ENCODE results near the gene CAPZB.

The CAPZB gene

DNA sequence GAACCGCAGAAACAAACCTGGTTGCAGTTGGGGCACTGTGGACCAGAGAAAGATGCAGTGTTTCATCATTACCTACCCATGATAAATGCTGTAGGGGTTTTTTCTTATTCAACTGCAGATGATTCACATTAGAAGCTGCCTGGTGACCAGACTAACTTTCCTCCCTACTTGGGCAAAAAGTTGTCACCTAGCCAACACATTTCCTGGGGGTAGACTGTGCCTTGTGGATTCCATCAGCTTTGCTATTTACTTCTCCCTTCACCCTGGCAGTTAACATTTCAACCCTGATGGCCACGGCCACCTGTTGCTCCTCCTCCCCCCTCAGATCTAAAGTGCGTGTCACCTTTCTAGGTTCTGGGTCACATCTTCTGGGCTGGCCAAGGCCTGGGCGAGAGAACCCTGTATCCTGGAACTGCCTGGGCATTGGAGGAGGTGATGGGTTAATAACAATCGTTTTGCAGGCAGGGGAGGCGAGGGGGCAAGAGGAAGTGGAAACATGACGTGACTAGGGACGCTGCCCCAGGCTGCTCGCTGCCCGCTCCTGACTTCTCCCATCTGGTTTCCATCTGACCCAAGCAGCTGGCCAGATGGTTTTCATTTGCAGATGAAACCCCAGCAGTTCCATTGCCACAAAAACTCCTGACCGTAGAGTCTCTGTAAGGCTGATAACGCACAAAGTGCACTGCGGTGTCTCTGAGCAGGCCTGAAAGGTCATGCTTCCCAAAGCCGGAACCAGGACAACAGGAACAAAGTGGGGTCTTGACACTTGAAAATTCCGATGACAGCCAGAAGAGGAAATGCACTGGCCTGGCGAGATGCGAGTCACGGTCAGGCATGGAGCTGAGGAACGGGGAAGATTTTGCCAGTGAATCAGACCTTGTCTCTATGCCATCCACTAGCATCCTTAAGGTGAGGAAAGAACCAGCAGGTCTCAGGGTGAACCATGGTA, 36.6 kb downstream of the CAPZB start:
- DNase-seq (ENCODE audit: low read depth): no peak

DNA sequence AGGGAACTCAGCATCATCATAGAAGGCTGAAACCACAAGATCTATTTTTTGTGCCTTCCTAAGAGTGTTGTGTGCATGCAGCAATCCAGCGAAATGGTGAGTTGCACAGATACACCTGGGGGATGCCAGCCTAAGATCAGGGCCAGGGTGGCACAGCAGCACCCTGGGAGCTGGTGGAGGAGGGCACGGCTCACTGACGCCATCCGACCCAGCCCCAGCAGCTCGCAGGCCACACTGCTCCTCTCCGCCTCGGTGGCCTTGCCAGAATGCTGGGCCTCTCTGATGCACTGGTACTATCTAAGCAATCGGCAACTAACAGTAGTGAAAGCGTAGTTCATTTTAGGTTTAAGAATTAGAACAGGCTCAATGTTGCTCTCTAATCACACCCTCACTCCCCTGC, 37.8 kb downstream of the CAPZB start:
- DNase-seq (ENCODE audit: low read depth): no peak

DNA sequence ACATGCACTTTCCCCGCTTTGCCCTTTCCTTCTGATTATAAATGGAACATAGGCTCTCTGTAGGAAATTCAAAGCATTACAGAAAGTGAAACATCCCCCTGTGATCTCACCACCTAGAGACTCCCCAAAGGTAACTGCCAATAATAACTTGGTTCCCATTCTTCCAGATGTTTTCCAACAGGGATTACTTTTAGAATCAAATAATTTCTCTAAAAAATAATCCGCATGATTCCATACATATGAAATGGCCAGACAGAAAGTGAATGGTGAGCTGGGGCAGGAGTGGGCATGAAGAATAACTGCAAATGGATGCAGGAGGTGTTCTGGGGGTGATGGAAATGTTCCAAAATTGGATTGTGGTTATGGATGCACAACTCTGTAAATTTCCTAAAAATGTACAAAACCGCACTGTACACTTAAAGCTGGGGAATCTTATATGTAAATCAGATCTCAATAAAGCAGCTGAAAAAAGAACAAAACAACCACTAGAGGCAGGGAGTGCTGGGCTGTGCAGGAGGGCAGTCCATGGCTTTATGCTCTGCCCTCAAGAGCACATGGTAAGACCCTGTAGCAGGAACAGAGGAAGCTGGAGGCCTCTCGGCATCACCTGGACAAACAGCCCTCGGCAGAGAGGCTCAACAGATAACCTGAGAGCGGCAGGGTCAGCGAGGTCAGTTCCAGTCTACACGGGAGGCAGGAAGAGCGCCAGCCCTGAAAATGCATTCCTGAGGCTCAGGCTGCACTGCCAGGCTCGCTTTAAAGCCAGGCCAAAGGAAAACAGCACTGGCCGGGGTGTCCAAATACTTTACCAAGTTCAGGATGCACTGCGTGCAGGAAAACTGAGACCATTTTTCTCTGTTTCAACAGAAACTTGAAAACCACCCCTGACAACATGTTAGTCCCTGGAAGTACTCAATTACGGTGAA, 39.7 kb downstream of the CAPZB start:
- DNase-seq (ENCODE audit: low read depth): no peak

DNA sequence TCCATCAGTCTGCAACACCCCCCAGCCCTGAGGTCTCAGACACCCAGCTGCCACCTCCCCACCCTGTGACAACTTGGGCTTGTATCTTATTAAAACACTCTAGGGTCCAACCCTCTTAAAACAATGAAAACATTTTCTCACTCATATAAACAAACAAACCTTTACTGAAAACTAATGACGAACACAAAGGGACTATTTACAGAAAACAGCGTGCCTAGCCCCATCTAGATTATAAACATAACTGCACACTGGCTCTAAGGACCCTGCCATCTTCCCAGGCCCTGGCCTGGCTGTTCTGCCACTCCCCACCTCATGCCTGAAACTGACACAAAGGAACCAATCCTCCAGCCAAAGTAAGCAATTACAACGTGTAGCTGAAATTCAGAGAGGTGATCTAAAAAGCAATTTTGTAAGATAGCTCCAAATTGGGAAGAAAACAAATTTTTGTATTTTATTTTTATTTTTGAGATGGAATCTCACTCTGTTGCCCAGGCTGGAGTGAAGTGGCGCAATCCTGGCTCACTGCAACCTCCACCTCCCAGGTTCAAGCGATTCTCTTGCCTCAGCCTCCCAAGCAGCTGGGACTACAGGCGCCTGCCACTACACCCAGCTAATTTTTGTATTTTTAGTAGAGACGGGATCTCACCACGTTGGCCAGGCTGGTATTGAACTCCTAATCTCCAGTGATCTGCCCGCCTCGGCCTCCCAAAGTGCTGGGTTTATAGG, 40.9 kb downstream of the CAPZB start:
- no peak for DNase-seq (ENCODE audit: low read depth)

DNA sequence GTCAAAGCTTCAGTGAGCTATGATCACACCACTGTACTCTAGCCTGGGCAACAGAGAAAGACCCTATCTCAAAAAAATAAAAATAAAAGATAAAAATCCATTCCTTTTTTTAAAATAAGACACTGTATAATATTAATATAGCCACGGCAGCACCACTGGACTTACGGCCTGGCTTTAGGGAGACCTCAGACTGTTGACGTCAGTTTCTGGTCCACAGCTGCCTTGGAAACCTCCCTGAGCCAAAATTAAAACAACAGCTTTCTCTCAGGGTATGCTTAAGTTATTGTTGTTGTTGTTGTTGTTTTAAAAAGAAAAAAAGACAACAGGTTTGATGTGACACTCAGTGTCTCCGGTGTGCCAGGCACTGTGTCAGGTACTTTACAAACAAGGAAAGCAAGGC, 42.0 kb downstream of the CAPZB start:
- no peak for DNase-seq (ENCODE audit: low read depth)

DNA sequence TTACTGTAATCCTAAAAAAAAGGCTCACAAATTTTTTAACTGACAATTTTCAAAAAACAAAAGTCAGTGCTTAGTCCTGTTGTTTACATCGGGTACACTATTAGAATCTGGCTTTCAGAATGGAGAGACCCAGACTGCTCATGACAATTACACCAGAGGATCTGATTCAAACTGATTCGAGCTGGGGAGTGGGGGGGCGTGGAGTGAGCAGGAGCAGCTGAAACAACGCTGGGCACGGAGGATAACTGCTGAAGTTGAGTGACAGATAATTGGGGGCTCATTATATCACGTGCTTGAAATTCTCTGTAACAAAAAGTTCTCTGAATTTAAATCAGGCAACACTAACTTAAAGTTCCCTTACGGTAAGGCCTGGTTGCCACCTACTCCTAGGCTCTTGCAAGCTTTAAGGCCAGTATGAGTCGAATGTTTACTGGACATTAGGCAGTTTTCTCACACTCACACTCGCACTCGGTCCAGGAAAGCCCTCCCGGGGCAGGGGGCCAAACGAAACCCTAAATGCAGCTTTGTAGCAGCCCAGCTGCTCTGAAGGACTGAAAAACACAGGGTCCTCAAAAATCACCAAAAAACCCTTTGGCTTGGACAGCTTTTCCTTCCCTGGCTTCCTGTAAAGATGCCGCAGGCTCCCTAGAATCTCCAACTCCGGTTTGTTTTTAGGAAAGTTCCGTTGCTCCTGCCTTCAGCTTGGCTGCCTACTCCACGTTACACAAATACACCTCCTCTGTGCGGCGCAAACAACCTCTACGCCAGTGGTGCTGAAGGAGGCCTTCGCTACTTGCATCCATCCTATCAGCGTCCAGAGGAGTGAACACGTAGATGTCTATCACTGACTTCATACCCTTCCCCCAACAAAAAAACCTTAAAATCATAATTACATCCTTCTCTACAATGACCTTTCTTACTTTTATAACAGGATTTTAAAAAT, 42.9 kb downstream of the CAPZB start:
- no peak for DNase-seq (ENCODE audit: low read depth)

DNA sequence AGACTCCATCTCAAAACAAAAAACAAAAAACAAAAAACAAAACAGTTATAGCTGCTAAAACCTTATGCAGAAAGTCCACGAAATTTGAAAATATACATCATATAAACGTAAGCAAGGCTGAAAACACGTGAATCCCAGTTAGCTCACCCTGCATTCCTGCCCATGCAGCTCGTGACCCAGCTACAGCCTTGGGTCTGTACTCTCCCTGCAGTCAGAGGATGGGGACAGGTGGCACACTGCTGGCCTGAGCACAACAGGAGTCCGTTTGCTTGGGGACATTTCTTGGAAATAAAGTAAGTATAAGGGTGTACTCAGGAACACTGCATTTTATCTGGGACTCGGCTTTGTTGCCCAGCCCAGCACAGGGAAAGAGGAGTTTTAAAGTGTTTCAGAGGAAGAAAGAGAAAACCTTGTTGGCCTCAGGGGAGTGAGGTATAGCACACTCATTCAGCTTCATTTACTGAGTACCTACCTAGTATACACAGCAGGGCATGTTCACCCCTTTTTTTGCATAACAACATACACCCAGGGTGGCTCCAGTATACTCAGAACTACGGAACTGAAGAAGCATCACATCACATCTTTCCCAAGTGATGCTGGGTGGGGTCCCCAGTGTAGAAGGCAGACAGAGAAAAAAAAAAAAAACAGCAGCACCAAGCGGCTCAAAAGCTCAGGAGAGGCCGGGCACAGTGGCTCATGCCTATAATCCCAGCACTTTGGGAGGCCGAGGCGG, 44.1 kb downstream of the CAPZB start:
- no peak for DNase-seq (ENCODE audit: low read depth)

DNA sequence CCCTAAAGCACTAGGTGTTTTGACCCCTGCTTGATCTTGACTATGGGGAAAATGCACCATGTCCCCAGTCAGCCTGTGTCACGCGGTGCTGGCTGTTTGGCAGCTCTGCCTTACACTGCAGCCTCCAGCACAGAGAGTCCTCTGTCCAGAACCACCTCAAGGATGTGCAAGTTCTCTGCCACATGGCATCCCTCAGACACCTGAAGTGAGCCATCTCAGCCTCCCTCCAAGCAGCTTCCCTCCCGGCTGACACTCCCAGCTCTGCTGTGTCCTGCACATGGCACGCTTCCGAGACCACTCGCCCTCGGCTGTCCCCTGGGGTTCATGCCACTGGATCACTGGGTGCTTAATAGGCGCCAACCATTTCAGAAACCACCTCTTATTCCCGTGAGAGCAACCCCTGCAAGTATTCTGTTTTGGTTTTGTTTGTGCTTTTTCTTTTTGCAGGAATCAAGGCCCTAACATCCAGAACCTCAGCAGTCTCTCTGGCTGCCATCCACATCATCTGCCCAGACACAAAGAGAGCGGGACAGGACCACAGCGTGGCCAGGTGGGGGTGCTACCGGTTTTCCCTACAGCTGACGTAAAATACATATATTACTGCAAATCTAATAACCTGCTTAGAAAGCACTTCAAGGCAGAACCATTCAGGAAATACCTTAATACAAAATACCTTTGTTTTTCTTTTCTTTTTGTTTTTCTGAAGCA, 45.7 kb downstream of the CAPZB start:
- no peak for DNase-seq (ENCODE audit: low read depth)

DNA sequence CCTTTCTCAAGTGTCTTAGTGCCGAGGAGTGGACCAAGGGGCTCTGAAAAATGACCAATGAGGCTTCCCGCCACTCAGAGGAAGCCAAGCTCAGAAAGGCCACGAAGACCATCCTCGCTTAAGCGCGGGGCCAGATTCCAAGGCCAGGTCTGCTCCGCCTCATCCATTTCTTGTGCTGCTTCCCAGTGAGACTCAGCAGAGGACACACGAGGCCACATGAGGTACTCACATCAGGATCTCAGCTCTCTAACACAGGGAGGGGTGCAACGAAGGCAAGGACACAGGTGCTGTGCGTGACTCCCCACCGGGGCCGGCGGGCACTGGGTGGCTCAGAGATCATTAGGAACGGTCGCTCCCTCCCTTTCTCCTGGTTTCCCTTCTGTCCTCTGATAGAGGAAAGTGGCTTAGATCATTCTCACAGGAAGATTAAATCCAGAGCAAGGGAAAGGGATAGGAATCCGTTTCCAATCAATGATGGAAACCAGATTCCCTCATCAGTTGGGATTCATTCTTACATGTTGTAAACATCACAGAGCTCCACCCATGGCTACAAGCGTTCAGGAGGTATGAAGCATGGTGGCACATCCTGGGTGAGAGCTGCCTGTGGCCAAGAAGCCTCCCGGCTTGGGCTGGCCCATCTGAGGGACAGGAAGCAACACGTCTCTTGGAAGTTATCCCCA, 46.7 kb downstream of the CAPZB start:
- no peak for DNase-seq (ENCODE audit: low read depth)

DNA sequence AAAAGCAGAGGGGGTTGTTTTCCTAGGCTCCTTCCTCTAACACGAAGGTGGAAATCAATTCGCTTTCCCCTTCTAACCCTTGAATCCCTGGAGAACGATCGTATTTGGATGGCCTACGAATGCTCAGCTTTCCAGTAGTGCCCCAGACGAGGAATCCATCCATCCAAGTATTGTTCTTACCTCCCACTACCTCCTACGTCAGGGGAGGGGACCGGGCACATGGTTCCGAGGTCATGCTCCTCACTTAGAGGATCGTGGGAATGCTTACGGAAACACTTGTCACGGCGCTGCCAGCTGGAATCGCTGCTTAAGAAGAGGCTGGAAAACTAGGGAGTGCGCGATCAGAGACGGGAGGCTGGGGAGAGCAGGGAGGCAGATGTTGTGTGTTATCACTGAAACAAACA, 47.4 kb downstream of the CAPZB start:
- DNase-seq (ENCODE audit: low read depth): no peak

DNA sequence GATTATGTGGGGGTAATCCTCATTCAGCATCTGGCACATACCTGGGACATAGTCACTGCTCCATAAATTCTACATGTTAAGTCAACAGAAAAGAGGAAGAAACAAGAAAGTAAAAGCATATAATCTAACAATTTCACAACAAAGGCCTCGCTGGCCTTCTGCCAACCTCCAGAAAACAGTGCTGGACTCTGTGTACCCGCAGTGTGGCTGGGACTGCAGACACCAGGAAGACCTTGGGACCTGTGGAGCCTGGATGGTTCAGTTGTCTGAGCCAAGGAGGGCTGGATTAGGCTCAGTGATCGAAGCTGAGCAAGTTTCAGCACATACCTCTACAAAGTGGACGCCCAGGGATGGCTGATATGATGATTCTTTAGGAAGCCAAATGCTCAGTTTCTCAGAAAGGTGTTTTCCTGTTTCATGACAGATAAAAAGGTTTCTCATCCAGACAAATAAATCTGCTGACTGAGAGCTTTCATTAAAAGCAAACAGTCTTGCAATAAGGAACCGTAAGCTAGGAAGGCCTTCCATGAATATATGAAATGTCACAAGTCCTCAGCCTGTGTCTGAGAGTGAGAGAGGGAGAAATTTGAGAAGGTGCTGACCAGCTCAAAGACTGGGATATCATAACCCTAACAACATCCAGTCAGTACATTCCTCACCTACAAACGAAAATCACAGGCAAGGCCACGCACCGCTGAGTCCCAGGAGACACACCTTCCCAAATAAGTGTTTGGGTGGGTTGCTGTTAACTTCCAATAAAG, 48.4 kb downstream of the CAPZB start:
- no peak for DNase-seq (ENCODE audit: low read depth)

DNA sequence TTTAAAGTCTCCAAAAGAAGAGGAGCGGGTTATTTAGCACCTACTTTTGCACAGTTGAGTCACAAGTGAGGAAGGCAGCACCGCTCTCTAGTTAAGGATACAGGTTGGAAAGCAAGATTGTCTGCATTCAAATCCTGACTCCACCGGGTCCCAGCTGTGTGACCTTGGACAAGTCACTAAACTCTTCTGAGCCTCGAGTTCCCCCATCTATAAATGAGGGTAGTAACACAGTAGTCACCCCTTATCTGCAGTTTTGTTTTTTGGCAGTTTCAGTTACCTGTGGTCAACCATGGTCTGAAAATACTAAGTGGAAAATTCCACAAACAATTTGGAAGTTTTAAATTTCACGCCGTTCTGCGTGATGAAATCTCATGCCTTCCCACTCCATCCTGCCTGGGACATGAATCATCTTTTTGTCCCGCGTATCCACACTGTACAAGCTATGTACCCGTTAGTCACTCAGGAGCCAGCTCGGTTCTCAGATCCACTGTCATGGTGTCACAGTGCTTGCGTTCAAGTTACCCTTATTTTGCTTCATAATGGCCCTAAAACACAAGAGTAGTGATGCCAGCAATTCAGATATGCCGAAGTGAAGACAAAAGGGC, 49.4 kb downstream of the CAPZB start:
- no peak for DNase-seq (ENCODE audit: low read depth)

DNA sequence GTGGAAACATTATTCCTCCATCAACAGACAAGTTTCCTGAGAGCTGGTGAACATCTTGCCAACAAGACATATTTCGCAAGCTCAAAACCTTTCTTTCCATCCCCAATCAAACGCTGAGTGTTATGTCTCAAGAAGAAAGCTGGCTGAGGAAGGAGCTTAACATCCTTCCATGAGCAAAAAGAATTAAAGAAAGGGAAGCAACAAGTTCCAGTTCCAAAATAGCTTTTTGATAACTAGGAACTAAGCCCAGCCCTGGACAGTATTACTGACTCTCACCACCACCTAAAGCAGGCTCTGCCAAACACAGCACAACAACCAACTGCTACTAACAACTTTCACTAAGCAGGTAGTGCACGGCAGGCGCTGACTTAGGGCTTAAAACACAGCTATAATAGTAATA, 50.2 kb downstream of the CAPZB start:
- DNase-seq (ENCODE audit: low read depth): no peak

DNA sequence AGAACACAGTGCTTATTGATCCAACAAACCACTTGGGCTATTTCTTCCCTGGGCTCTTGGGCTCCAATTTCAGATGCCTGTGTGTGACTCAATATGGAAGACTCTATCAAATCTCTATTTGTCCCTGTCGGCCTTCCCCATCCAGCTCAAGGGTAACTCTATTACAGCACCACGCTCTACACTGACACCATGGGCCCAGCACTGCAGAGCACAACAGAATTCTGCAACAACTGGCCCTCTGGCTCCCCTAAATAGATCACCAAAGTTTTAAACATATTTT, 51.7 kb downstream of the CAPZB start:
- DNase-seq (ENCODE audit: low read depth): no peak

DNA sequence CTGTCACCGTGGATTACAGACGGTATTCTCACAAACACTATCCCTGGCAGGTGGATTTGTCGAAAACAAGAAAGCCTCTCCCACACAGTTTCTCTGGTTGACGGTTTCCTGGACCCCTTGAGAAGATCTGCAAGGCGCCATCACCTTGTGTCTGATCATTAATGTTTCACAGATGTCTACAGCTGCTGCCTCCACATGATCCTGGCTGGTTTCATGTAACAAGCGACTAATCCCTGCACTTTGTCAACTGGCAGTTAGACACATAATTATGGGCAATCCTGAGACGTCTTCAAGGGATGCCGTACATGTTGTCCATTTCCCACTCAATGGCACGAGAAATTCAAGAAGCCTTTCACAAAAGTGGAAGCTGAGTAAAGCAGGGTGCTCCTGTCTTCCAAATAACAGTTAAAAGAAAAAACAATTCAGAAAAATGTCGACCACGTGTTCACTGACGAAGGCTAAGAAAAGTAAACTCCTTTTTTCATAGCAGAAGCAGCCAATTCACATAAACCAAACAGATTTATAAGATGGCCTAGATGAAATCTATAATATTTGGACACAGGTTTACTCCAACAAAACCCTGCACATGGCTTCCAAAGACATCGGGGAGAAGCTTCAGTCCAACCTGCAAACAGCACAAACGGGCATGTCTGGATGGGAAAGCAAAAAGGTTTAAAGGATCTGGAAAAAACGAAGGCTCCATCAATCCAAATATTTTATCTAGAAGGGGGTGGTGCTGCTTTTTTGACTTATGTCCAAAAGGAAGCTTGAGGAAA, 52.2 kb downstream of the CAPZB start:
- DNase-seq (ENCODE audit: low read depth): no peak

DNA sequence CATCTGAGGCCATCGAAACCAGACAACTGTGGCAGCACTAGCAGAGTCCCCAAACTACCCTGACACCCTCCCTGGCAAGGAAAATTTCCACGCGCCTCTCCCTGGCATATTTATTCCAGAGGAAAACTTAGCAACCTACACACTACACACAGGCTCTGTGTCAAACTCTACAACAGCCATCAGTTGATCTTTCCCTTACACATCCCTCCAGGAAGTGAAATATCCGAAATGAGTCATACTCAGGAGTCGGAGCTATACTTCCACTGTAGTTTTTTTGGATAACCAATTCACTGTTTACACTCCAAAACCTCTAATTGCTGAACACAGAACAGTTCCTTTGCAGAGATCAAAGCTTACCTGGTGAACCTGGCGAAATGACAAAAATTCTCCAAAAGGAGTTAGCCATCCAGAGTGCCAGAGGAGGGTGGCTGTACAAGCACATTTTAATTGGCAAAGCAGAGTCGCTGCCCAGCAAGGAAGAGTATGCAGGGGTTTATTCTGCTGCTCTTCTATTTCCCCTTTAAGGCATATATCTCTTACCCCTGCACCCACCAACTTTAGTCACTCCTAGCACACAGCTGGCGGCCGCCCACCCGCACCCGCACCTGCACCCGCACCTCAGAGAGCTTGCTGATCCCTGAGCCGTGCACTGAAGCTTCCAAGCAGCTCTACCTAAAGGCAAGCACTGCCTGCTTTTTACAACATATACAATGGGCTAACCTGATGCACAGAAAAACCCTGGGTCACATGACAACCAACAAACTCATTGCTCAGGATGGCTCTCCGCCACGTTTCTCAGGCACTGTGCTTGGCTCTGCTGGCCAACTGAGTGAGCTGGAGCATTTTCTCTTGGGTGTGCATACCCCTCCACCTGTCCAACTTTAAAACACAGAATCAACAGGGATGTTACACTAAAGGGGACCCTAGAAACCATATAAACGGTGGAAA, 54.9 kb downstream of the CAPZB start:
- no peak for DNase-seq (ENCODE audit: low read depth)

Data from stimulated activated CD8-positive, alpha-beta memory T cell treated with anti-CD3 and anti-CD28 coated beads, Interleukin-15, amount 100 ng/mL, for 1 hour (primary cell).